Heart left ventricle (tissue), 16 donors: ENCODE measurements around the gene ARHGAP10. TPM values are rescaled to one million over a fixed set of nuclear protein-coding genes. Genes with fewer than 3 reads are reported as not detected.
A peak's percentile ranks its signal among the peaks of the same experiment; 100 is the strongest.

Experiments
- ATAC-seq, 4 donors: fragments of 200-7000 bp; cut with Tn5 transposase; one replicate each; pipeline ENCODE4 v1.9.1; 2020 to 2022; ENCODE audit warnings: moderate library complexity in 4 of 4, mild to moderate bottlenecking in 3 of 4, moderate number of reproducible peaks in 1 of 4
- DNase-seq, 5 donors: peaks; one replicate each; pipeline ENCODE4 v3.0.0-alpha.2; 2020
- H3K27ac ChIP-seq, 12 donors: fragments of 200-600 bp; sonication (generic) in 4 of 12; one replicate each; pipeline versions ENCODE4 v1.5.0 to v1.8.0; 2016 to 2022; ENCODE audit warnings: mild to moderate bottlenecking in 2 of 12
- H3K27me3 ChIP-seq, 9 donors: fragments of 200-600 bp; sonication (generic) in 2 of 9; one replicate each; pipeline versions ENCODE4 v1.5.1 to v1.8.0; 2016 to 2022; ENCODE audit warnings: mild to moderate bottlenecking in 3 of 9
- H3K36me3 ChIP-seq, 9 donors: fragments of 200-600 bp; sonication (generic) in 2 of 9; one replicate each; pipeline versions ENCODE4 v1.5.0 to v1.8.0; 2018 to 2022; ENCODE audit warnings: mild to moderate bottlenecking in 2 of 9
- H3K4me1 ChIP-seq, 12 donors: fragments of 200-600 bp; sonication (generic) in 4 of 12; one replicate each; pipeline versions ENCODE4 v1.5.0 to v1.8.0; 2016 to 2022; ENCODE audit warnings: mild to moderate bottlenecking in 3 of 12
- H3K4me3 ChIP-seq, 12 donors: fragments of 200-600 bp; sonication (generic) in 4 of 12; one replicate each; pipeline versions ENCODE4 v1.5.0 to v1.8.0; 2017 to 2022; ENCODE audit warnings: mild to moderate bottlenecking in 9 of 12, moderate library complexity in 4 of 12
- H3K9me3 ChIP-seq, 12 donors: fragments of 200-600 bp; sonication (generic) in 4 of 12; one replicate each; pipeline versions ENCODE4 v1.5.0 to v1.8.0; 2016 to 2022; ENCODE audit warnings: mild to moderate bottlenecking in 1 of 12
- CTCF ChIP-seq, 12 donors: fragments of 200-600 bp; sonication (generic) in 4 of 12; IDR thresholded peaks; one replicate each; pipeline versions ENCODE4 v1.5.0 to v1.8.0; 2018 to 2022; ENCODE audit warnings: antibody characterized with exemption in 12 of 12, mild to moderate bottlenecking in 5 of 12
- POLR2A ChIP-seq, 2 donors: fragments of 450-650 bp; IDR thresholded peaks; one replicate each; pipeline ENCODE4 v1.6.1; 2017; ENCODE audit warnings: antibody characterized with exemption in 2 of 2, mild to moderate bottlenecking in 2 of 2, moderate library complexity in 2 of 2
- WGBS, 4 donors: extraction: QIAGEN DNeasy Blood & Tissue Kit in 2 of 4; methylation state at CpG; one replicate each; pipeline versions ENCODE4 v1.1.5 to v1.1.7; 2013 to 2018; 5-methylcytosine and 5-hydroxymethylcytosine counted together
- intact Hi-C, 10 donors: fragments of 100-400 bp; cut with DNase I; formaldehyde crosslinking; loops; one replicate each; pipeline versions ENCODE4 v1.11.1 to v1.14.2; 2022
- polyA plus RNA-seq, 2 donors: library from polyadenylated mRNA; stranded (reverse); fragments of 200-250 nt; gene quantifications; one replicate each; pipeline ENCODE4 v1.2.3, GENCODE V29; 2013
- total RNA-seq, 9 donors: library from RNA; depleted of rRNA in 2 of 9; stranded (reverse); fragments of >200 nt in 2 of 9; fragmentation: NEBNext Ultra II Directional in 3 of 9; extraction: Animal tissue kit (Norgen Biotek cat#: 25700) in 3 of 9; gene quantifications; one replicate each; pipeline versions ENCODE4 v1.1.0 to v1.2.4, GENCODE V29; 2016 to 2023
- donor health status: ischemic (EF 13 %, LVEDD 7.1; RV severe dilation, severe dysfunction).
- donor health status: healthy with polysubstance abuse.
- donor health status: DM: no; HTN: yes; CAD: no.
- donor health status: DM: no; HTN: no; CAD: no.
- donor health status: ischemic (EF 25% LVEDD 6.9; RV normal size, moderate dysfunction).
- donor health status: ischemic (EF 25% LVEDD 5.7; RV mildly dilated, moderate dysfunction).
- donor health status: healthy.
- donor health status: DM: yes; HTN: yes; CAD: no.
- donor health status: ischemic (EF 35%, LVEDD 5.7; RV mildly dilated, moderate dysfunction).
- donor health status: nonischemic (EF 11% LVEDD 7.7; RV severe dilation, severe dysfunction).
- donor health status: DM: yes; HTN: yes; CAD: no.
- donor health status: PGD.
- donor health status: ischemic (EF 29% LVEDD 5.4; RV normal size, mild dysfunction).
- donor health status: nonischemic (EF 23%, LVEDD 6.1; RV moderate dilation, normal function).

The ARHGAP10 gene
- total and polyA plus RNA-seq, 11 donors = 30.6 to 73.7 (median 51.7) TPM

- DNase-seq (no peak), ATAC-seq (no peak)
- TF ChIP-seq POLR2A (IDR thresholded peaks at IDR 0.05) (no peak), CTCF (IDR thresholded peaks at IDR 0.05) (no peak)
- peaks cover 0 to 68% (median 28%) of the 10 kb centered on the region in 12 donors for H3K4me1 ChIP-seq
- intact Hi-C loops = no loop called here
- WGBS, 4 donors = 82 to 86% (median 84%) methylated on average over 4 of the region's 4 CpGs
- peak overlapping the region in 1 of 12 donors; percentile 54 for H3K27ac ChIP-seq
- H3K9me3 ChIP-seq = peaks cover 0 to 15% (median 0%) of the 10 kb centered on the region in 12 donors
- H3K36me3 ChIP-seq = peaks cover 0 to 49% (median 30%) of the 10 kb centered on the region in 9 donors
- H3K4me3 ChIP-seq = no peak overlapping the region
- H3K27me3 ChIP-seq = no peaks in the 10 kb centered on the region
Observed at GRCh38 chr4:148071009-148071408, 339.1 kb downstream of the ARHGAP10 start.

- DNase-seq (no peak), ATAC-seq (no peak)
- H3K4me3 ChIP-seq = no peak overlapping the region
- H3K4me1 ChIP-seq = peaks cover 0 to 59% (median 18%) of the 10 kb centered on the region in 12 donors
- no peak overlapping the region for H3K27ac ChIP-seq
- peaks cover 0 to 21% (median 0%) of the 10 kb centered on the region in 12 donors for H3K9me3 ChIP-seq
- TF ChIP-seq POLR2A (IDR thresholded peaks at IDR 0.05) = no peak
- no peak for TF ChIP-seq CTCF (IDR thresholded peaks at IDR 0.05)
- intact Hi-C loops = no loop called here
- H3K27me3 ChIP-seq = no peaks in the 10 kb centered on the region
- H3K36me3 ChIP-seq = peaks cover 0 to 52% (median 32%) of the 10 kb centered on the region in 9 donors
- 91 to 98% (median 96%) methylated on average over 8 to 9 of the region's 9 CpGs for WGBS, 4 donors
Observed at GRCh38 chr4:148072789-148073188, 340.9 kb downstream of the ARHGAP10 start.

GRCh38 chr4:148073349-148073748 lies 341.5 kb downstream of the ARHGAP10 start:
- ATAC-seq (no peak), DNase-seq (no peak)
- Histone ChIP-seq H3K27ac (no peak overlapping the region), H3K4me1 (peaks cover 0 to 58% (median 15%) of the 10 kb centered on the region in 12 donors), H3K4me3 (no peak overlapping the region), H3K9me3 (peaks cover 0 to 21% (median 0%) of the 10 kb centered on the region in 12 donors), H3K36me3 (peaks cover 0 to 58% (median 32%) of the 10 kb centered on the region in 9 donors), H3K27me3 (no peaks in the 10 kb centered on the region)
- 79 to 87% (median 83%) methylated on average over 6 of the region's 6 CpGs for WGBS, 4 donors
- intact Hi-C loops = no loop called here
- TF ChIP-seq CTCF (IDR thresholded peaks at IDR 0.05) (no peak), POLR2A (IDR thresholded peaks at IDR 0.05) (no peak)

GRCh38 chr4:148074462-148074861 lies 342.6 kb downstream of the ARHGAP10 start:
- ATAC-seq (peak in 1 of 4 donors; percentile 32), DNase-seq (no peak)
- Histone ChIP-seq H3K36me3 (peaks cover 0 to 67% (median 41%) of the 10 kb centered on the region in 9 donors), H3K9me3 (peaks cover 0 to 21% (median 0%) of the 10 kb centered on the region in 12 donors), H3K27me3 (no peaks in the 10 kb centered on the region), H3K27ac (peak overlapping the region in 1 of 12 donors; percentile 11), H3K4me1 (peaks cover 0 to 50% (median 6%) of the 10 kb centered on the region in 12 donors), H3K4me3 (no peak overlapping the region)
- TF ChIP-seq POLR2A (IDR thresholded peaks at IDR 0.05) = no peak
- TF ChIP-seq CTCF (IDR thresholded peaks at IDR 0.05) = no peak
- 82 to 94% (median 90%) methylated on average over 5 of the region's 5 CpGs for WGBS, 4 donors
- intact Hi-C loops = no loop called here
